Melanocyte of skin (primary cell): ENCODE results near the gene CTSH. TPM values are rescaled to one million over a fixed set of nuclear protein-coding genes. Genes with fewer than 3 reads are reported as not detected.

ENCODE experiments used
- small RNA-seq, 2 donors: library from RNA; depleted of rRNA; stranded (forward); fragments of <200 nt; gene quantifications; one replicate each; pipeline ENCODE3, GENCODE V24; 2012
- total RNA-seq, 2 donors: library from RNA; depleted of rRNA; stranded (reverse); fragments of >200 nt; gene quantifications; 2 replicates each; pipeline ENCODE4 v1.2.3, GENCODE V29; 2012

CTSH gene
- total RNA-seq: 10 to 100 TPM; 73.0 to 92.6 TPM

GRCh38 chr15:78944669-78945407, at the start of gene CTSH:
Gene CTSH, minus strand, starts transcription at chr15:78945046. Its CDS starts 65 bp downstream, at chr15:78944981.

DNA sequence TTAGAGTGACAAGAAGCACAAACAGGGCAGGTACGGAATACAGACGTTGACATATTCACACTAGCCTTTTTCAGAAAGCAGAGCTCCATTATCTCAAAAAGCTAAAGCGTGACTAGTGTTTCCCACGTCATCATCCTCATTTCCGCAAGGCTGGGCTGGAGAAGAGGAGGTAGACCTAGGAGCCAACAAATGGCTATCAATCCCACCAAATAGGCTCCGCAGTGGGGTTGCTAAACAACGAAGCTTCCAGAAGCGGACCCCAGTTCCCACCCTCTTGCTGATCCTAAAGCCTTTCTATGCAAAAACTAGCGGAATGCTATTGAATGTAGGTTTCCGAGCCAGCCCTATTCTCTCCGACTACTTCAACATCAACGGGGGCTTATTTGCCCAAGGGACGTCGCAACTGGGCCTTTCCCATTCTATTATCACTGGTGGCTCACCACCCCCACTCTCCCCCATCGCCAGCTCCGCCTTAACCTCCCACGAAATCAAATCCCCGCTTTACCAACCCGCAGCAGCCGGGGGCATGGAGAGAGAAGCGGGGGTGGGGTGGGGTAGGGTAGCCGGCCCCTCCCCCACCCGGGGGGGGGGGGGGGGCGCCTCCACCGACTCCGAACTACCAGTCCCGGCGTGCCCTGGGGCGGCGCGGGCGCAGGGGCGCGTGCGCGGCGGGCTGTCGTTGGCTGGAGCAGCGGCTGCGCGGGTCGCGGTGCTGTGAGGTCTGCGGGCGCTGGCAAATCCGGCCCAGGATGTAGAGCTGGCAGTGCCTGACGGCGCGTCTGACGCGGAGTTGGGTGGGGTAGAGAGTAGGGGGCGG, 72.5 kb downstream of the CTSH start, which contains the start of gene MORF4L1:
MORF4L1 (plus strand) TSS at position 736 of the 817 bp plus-strand sequence. CDS start 128 bp downstream, outside the sequence.

Small RNA genes within 50 kb of the gene (small RNA-seq; reads per million reads assigned to genes)
- 0 reads per million in 2 donors for gene RNU6-415P

Other genes with a start within 250 kb of the CTSH start
- gene ADAMTS7, start 133.6 kb downstream of the CTSH start, total RNA-seq: 1 to 10 TPM; 3.1 to 4.0 TPM
- gene MORF4L1, start 72.2 kb downstream of the CTSH start, total RNA-seq: 100 to 1,000 TPM; 222 to 258 TPM
- gene RASGRF1, start 145.7 kb upstream of the CTSH start, total RNA-seq: 1 to 10 TPM in 1 of 2 donors, under 1 TPM in 1; 0.34 to 3.7 TPM